HEK293 (cell line): ENCODE results near the gene PDK2.

Source experiments
- CTCF ChIA-PET: fragments of 350-600 bp; formaldehyde crosslinking; extraction: SDS; loops from one replicate; lab custom pipeline; 2021; ENCODE audit warnings: antibody characterized with exemption; lab: Yijun Ruan, JAX
- POLR2A ChIA-PET: fragments of 300-600 bp; formaldehyde crosslinking; extraction: SDS; loops from one replicate; lab custom pipeline; 2020; ENCODE audit warnings: antibody characterized with exemption, inconsistent platforms; lab: Yijun Ruan, JAX
- H3K27ac ChIP-seq: fragments of 200-500 bp; sonication (Bioruptor generic); 2 replicates; pipeline ENCODE4 v1.5.1; 2014; ENCODE audit warnings: low read depth, low read length, control low read depth, inconsistent platforms; ENCODE audit errors: extremely low read depth
- H3K36me3 ChIP-seq, 2 experiments: fragments of 200-500 bp in 1 of 2; sonication (Bioruptor generic) in 1 of 2; 1 replicate in 1 of 2; 2 replicates in 1 of 2; pipeline ENCODE4 v1.5.1; 2014 to 2017; ENCODE audit warnings: inconsistent platforms in 2 of 2, low read length in 2 of 2; ENCODE audit not compliant: control insufficient read depth in 2 of 2, insufficient read depth in 1 of 2
- H3K4me1 ChIP-seq: fragments of 200-500 bp; sonication (Bioruptor generic); 2 replicates; pipeline ENCODE4 v1.5.1; 2014; ENCODE audit warnings: mild to moderate bottlenecking, low read length, inconsistent platforms; ENCODE audit not compliant: control insufficient read depth, insufficient read depth
- H3K4me3 ChIP-seq: 2 replicates; pipeline ENCODE4 v1.5.1; 2011; ENCODE audit warnings: low read depth, mild to moderate bottlenecking, control low read depth, low read length, moderate library complexity
- H3K9me3 ChIP-seq: fragments of 200-500 bp; sonication (Bioruptor generic); 2 replicates; pipeline ENCODE4 v1.5.1; 2014; ENCODE audit warnings: low read depth, low read length, inconsistent platforms; ENCODE audit not compliant: control insufficient read depth, insufficient read depth
- GLI2 ChIP-seq: fragments of 450-650 bp; formaldehyde crosslinking; IDR thresholded peaks from 2 replicates; pipeline ENCODE4; 2017; ENCODE audit warnings: missing biosample characterization, missing genetic modification characterization, low read depth, borderline replicate concordance
- IKZF3 ChIP-seq: fragments of 450-650 bp; IDR thresholded peaks from 2 replicates; pipeline ENCODE4 v1.5.0; 2018; ENCODE audit warnings: missing biosample characterization, mild to moderate bottlenecking, missing genetic modification characterization, moderate library complexity
- REPIN1 ChIP-seq: fragments of 450-650 bp; formaldehyde crosslinking; IDR thresholded peaks from 2 replicates; pipeline ENCODE4 v1.5.1; 2017; ENCODE audit warnings: missing biosample characterization, missing genetic modification characterization, low read depth
- SP2 ChIP-seq: fragments of 450-650 bp; formaldehyde crosslinking; IDR thresholded peaks from 2 replicates; pipeline ENCODE4 v1.5.1; 2016; ENCODE audit warnings: missing biosample characterization, missing genetic modification characterization
- TRIM28 ChIP-seq: IDR thresholded peaks from 2 replicates; pipeline ENCODE4 v1.6.1; 2011; ENCODE audit warnings: low read length, control low read depth, borderline replicate concordance
- WT1 ChIP-seq: fragments of 450-650 bp; formaldehyde crosslinking; IDR thresholded peaks from 2 replicates; pipeline ENCODE4 v1.5.1; 2016; ENCODE audit warnings: missing biosample characterization, missing genetic modification characterization
- ZBTB17 ChIP-seq: fragments of 450-650 bp; formaldehyde crosslinking; IDR thresholded peaks from 2 replicates; pipeline ENCODE4 v1.5.1; 2016; ENCODE audit warnings: missing biosample characterization, missing genetic modification characterization
- ZNF121 ChIP-seq: fragments of 450-650 bp; formaldehyde crosslinking; IDR thresholded peaks from 2 replicates; pipeline ENCODE4 v1.5.1; 2016; ENCODE audit warnings: missing biosample characterization, missing genetic modification characterization
- ZNF169 ChIP-seq: fragments of 450-650 bp; formaldehyde crosslinking; IDR thresholded peaks from 2 replicates; pipeline ENCODE4 v1.5.1; 2016; ENCODE audit warnings: missing biosample characterization, missing genetic modification characterization
- ZNF174 ChIP-seq: fragments of 450-650 bp; formaldehyde crosslinking; IDR thresholded peaks from 2 replicates; pipeline ENCODE4 v1.5.0; 2017; ENCODE audit warnings: missing biosample characterization, mild to moderate bottlenecking, missing genetic modification characterization
- ZNF2 ChIP-seq: fragments of 450-650 bp; formaldehyde crosslinking; IDR thresholded peaks from 2 replicates; pipeline ENCODE4 v1.5.1; 2016; ENCODE audit warnings: missing biosample characterization, missing genetic modification characterization
- ZNF211 ChIP-seq: fragments of 450-650 bp; formaldehyde crosslinking; IDR thresholded peaks from 2 replicates; pipeline ENCODE4 v1.5.1; 2016; ENCODE audit warnings: low read depth, missing biosample characterization, missing genetic modification characterization
- ZNF221 ChIP-seq: fragments of 450-650 bp; formaldehyde crosslinking; IDR thresholded peaks from 2 replicates; pipeline ENCODE4 v1.5.1; 2017; ENCODE audit warnings: missing biosample characterization, missing genetic modification characterization, borderline replicate concordance
- ZNF335 ChIP-seq: fragments of 450-650 bp; formaldehyde crosslinking; conservative IDR thresholded peaks from 2 replicates; pipeline ENCODE4 v1.5.1; 2016; ENCODE audit warnings: missing biosample characterization, missing genetic modification characterization
- ZNF37A ChIP-seq: fragments of 450-650 bp; IDR thresholded peaks from 2 replicates; pipeline ENCODE4 v1.5.1; 2018; ENCODE audit warnings: missing biosample characterization, missing genetic modification characterization
- ZNF391 ChIP-seq: fragments of 450-650 bp; formaldehyde crosslinking; IDR thresholded peaks from 2 replicates; pipeline ENCODE4 v1.5.1; 2016; ENCODE audit warnings: low read depth, missing biosample characterization, missing genetic modification characterization, borderline replicate concordance
- ZNF394 ChIP-seq: fragments of 450-650 bp; formaldehyde crosslinking; IDR thresholded peaks from 2 replicates; pipeline ENCODE4 v1.5.1; 2016; ENCODE audit warnings: missing biosample characterization, missing genetic modification characterization, mild to moderate bottlenecking, moderate library complexity, borderline replicate concordance
- ZNF501 ChIP-seq: fragments of 450-650 bp; formaldehyde crosslinking; IDR thresholded peaks from 2 replicates; pipeline ENCODE4 v1.5.1; 2016; ENCODE audit warnings: missing biosample characterization, missing genetic modification characterization
- ZNF558 ChIP-seq: fragments of 450-650 bp; formaldehyde crosslinking; IDR thresholded peaks from 2 replicates; pipeline ENCODE4 v1.5.1; 2016; ENCODE audit warnings: missing biosample characterization, missing genetic modification characterization
- ZNF561 ChIP-seq: fragments of 450-650 bp; IDR thresholded peaks from 2 replicates; pipeline ENCODE4 v1.5.1; 2018; ENCODE audit warnings: missing biosample characterization, missing genetic modification characterization, borderline replicate concordance
- ZNF654 ChIP-seq: fragments of 450-650 bp; formaldehyde crosslinking; IDR thresholded peaks from 2 replicates; pipeline ENCODE4 v1.5.1; 2016; ENCODE audit warnings: low read depth, missing biosample characterization, missing genetic modification characterization
- ZNF660 ChIP-seq: fragments of 450-650 bp; IDR thresholded peaks from 2 replicates; pipeline ENCODE4 v1.5.1; 2018; ENCODE audit warnings: missing biosample characterization, mild to moderate bottlenecking, missing genetic modification characterization
- ZNF776 ChIP-seq: fragments of 450-650 bp; formaldehyde crosslinking; IDR thresholded peaks from 2 replicates; pipeline ENCODE4 v1.5.0; 2017; ENCODE audit warnings: missing biosample characterization, missing genetic modification characterization, borderline replicate concordance
- ZNF792 ChIP-seq: fragments of 450-650 bp; formaldehyde crosslinking; IDR thresholded peaks from 2 replicates; pipeline ENCODE4 v1.5.1; 2016; ENCODE audit warnings: missing biosample characterization, missing genetic modification characterization
- TF ChIP-seq, protein P1 (sequence below): fragments of 450-650 bp; formaldehyde crosslinking; conservative IDR thresholded peaks from 2 replicates; pipeline ENCODE4 v1.5.1; 2016; ENCODE audit warnings: low read depth, missing biosample characterization, missing genetic modification characterization
- TF ChIP-seq, protein P2 (sequence below): fragments of 450-650 bp; formaldehyde crosslinking; IDR thresholded peaks from 2 replicates; pipeline ENCODE4 v1.5.1; 2016; ENCODE audit warnings: missing biosample characterization, missing genetic modification characterization, borderline replicate concordance
- TF ChIP-seq, protein P3 (sequence below): fragments of 450-650 bp; formaldehyde crosslinking; IDR thresholded peaks from 2 replicates; pipeline ENCODE4 v1.5.1; 2016; ENCODE audit warnings: missing biosample characterization, missing genetic modification characterization

The PDK2 gene

GRCh38 chr17:50093807-50094206 lies 1.3 kb upstream of the PDK2 start (continued):
- TF ChIP-seq, protein P1, sequence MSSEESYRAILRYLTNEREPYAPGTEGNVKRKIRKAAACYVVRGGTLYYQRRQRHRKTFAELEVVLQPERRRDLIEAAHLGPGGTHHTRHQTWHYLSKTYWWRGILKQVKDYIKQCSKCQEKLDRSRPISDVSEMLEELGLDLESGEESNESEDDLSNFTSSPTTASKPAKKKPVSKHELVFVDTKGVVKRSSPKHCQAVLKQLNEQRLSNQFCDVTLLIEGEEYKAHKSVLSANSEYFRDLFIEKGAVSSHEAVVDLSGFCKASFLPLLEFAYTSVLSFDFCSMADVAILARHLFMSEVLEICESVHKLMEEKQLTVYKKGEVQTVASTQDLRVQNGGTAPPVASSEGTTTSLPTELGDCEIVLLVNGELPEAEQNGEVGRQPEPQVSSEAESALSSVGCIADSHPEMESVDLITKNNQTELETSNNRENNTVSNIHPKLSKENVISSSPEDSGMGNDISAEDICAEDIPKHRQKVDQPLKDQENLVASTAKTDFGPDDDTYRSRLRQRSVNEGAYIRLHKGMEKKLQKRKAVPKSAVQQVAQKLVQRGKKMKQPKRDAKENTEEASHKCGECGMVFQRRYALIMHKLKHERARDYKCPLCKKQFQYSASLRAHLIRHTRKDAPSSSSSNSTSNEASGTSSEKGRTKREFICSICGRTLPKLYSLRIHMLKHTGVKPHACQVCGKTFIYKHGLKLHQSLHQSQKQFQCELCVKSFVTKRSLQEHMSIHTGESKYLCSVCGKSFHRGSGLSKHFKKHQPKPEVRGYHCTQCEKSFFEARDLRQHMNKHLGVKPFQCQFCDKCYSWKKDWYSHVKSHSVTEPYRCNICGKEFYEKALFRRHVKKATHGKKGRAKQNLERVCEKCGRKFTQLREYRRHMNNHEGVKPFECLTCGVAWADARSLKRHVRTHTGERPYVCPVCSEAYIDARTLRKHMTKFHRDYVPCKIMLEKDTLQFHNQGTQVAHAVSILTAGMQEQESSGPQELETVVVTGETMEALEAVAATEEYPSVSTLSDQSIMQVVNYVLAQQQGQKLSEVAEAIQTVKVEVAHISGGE: no peak
- TF ChIP-seq ZBTB17: no peak
- TF ChIP-seq, all 188 proteins: peak for 2

DNA sequence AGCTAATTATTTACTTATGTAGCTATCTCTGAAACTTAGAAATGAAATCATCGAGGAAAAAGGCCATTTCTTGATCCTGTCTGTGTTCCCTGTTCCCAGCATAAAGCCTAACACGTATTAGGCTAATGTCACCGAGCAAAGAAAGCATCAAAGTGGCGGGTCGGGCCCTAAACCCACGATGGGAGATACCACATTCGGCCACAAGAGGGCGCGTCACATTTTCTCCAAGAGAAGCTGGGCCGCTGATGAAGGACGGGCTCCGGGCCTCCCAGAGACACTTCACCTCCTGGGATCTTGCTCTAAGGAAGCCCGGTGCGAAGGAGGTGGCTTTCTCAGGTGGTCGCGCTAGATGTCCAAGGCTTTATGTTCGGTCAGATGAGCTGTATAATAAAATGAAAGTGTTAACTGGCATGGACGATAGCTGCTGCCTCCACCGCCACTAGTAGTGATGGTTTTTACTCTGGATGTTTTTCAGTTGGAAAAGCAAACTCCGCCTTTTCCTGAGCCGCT lies 853 bp upstream of the PDK2 start:
- peak overlapping the region; percentile 35 for H3K4me3 ChIP-seq
- POLR2A ChIA-PET: interaction anchor here (0.8 to 2.3 kb wide), 6 partner anchors 38 to 306 kb away, joined by 3 to 12 read pairs (median 5); partner anchors contain the start of genes ITGA3 and KAT7
- 0 out of 2 replicates have a peak, but pooled peaks cover 2% of the 10 kb centered on the region for H3K4me1 ChIP-seq
- peak overlapping the region; percentile 45 for H3K27ac ChIP-seq
- H3K36me3 ChIP-seq: peaks cover 0 to 28% of the 10 kb centered on the region in 2 experiments; a peak in 1 of 3 replicates
- CTCF ChIA-PET: interaction anchor here (0.6 to 5.3 kb wide), 97 partner anchors 9 to 737 kb away, joined by 3 to 101 read pairs (median 4); partner anchors contain the start of genes COL1A1, DLX3, ITGA3 and LRRC59
- no peaks in the 10 kb centered on the region for H3K9me3 ChIP-seq
- TF ChIP-seq ZNF654 (tag by site-specific recombination): peak; percentile 70
- TF ChIP-seq ZNF221: no peak
- TF ChIP-seq, protein P2, sequence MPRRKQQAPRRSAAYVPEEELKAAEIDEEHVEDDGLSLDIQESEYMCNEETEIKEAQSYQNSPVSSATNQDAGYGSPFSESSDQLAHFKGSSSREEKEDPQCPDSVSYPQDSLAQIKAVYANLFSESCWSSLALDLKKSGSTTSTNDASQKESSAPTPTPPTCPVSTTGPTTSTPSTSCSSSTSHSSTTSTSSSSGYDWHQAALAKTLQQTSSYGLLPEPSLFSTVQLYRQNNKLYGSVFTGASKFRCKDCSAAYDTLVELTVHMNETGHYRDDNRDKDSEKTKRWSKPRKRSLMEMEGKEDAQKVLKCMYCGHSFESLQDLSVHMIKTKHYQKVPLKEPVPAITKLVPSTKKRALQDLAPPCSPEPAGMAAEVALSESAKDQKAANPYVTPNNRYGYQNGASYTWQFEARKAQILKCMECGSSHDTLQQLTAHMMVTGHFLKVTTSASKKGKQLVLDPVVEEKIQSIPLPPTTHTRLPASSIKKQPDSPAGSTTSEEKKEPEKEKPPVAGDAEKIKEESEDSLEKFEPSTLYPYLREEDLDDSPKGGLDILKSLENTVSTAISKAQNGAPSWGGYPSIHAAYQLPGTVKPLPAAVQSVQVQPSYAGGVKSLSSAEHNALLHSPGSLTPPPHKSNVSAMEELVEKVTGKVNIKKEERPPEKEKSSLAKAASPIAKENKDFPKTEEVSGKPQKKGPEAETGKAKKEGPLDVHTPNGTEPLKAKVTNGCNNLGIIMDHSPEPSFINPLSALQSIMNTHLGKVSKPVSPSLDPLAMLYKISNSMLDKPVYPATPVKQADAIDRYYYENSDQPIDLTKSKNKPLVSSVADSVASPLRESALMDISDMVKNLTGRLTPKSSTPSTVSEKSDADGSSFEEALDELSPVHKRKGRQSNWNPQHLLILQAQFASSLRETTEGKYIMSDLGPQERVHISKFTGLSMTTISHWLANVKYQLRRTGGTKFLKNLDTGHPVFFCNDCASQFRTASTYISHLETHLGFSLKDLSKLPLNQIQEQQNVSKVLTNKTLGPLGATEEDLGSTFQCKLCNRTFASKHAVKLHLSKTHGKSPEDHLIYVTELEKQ (tag by site-specific recombination): no peak
- peak; percentile 78; the same call in 1 of the 2 replicates for TF ChIP-seq IKZF3
- TF ChIP-seq ZNF169 (tag by site-specific recombination): no peak
- no peak for TF ChIP-seq ZNF121 (tag by site-specific recombination)
- no peak for TF ChIP-seq SP2 (tag by site-specific recombination)
- no peak for TF ChIP-seq ZNF501
- no peak for TF ChIP-seq ZNF391 (tag by site-specific recombination)
- no peak for TF ChIP-seq GLI2 (tag by site-specific recombination)
- TF ChIP-seq WT1 (tag by site-specific recombination): no peak
- TF ChIP-seq ZNF335 (tag by site-specific recombination): peak; percentile 64
- TF ChIP-seq TRIM28: peak; percentile 73
- TF ChIP-seq ZNF558 (tag by site-specific recombination): no peak
- TF ChIP-seq ZNF561 (tag by site-specific recombination): peak; percentile 30; the same call in 1 of the 2 replicates
- no peak for TF ChIP-seq ZNF211 (tag by site-specific recombination)
- TF ChIP-seq ZNF2: peak; percentile 80
- 0 out of 2 replicates have a peak, but pooled peaks have one; percentile 54 for TF ChIP-seq ZNF660
- peak; percentile 70; the same call in 1 of the 2 replicates for TF ChIP-seq ZNF394 (tag by site-specific recombination)
- TF ChIP-seq ZNF174 (tag by site-specific recombination): no peak
- no peak for TF ChIP-seq ZNF776 (tag by site-specific recombination)
- no peak for TF ChIP-seq ZNF37A
- no peak for TF ChIP-seq REPIN1 (tag by site-specific recombination)
- no peak for TF ChIP-seq ZNF792 (tag by site-specific recombination)
- TF ChIP-seq, protein P3, sequence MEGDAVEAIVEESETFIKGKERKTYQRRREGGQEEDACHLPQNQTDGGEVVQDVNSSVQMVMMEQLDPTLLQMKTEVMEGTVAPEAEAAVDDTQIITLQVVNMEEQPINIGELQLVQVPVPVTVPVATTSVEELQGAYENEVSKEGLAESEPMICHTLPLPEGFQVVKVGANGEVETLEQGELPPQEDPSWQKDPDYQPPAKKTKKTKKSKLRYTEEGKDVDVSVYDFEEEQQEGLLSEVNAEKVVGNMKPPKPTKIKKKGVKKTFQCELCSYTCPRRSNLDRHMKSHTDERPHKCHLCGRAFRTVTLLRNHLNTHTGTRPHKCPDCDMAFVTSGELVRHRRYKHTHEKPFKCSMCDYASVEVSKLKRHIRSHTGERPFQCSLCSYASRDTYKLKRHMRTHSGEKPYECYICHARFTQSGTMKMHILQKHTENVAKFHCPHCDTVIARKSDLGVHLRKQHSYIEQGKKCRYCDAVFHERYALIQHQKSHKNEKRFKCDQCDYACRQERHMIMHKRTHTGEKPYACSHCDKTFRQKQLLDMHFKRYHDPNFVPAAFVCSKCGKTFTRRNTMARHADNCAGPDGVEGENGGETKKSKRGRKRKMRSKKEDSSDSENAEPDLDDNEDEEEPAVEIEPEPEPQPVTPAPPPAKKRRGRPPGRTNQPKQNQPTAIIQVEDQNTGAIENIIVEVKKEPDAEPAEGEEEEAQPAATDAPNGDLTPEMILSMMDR (tag by site-specific recombination): peak; percentile 73
- TF ChIP-seq ZBTB17: peak; percentile 22; the same call in 1 of the 2 replicates
